Measurements from ENCODE around the gene RB1.

Gene RB1

GRCh38 chr13:48303359-48304142, at the start of gene RB1:
RB1 (plus strand) TSS chr13:48303751; CDS start chr13:48303913, 162 bp downstream.
- H3K4me3 ChIP-seq (replicated peaks in 1 of 2; ENCODE audit: low read depth in 2 of 2, low read length in 2 of 2): peak within 1 kb of the TSS; percentile 75 to 76
- TF ChIP-seq, protein P1, sequence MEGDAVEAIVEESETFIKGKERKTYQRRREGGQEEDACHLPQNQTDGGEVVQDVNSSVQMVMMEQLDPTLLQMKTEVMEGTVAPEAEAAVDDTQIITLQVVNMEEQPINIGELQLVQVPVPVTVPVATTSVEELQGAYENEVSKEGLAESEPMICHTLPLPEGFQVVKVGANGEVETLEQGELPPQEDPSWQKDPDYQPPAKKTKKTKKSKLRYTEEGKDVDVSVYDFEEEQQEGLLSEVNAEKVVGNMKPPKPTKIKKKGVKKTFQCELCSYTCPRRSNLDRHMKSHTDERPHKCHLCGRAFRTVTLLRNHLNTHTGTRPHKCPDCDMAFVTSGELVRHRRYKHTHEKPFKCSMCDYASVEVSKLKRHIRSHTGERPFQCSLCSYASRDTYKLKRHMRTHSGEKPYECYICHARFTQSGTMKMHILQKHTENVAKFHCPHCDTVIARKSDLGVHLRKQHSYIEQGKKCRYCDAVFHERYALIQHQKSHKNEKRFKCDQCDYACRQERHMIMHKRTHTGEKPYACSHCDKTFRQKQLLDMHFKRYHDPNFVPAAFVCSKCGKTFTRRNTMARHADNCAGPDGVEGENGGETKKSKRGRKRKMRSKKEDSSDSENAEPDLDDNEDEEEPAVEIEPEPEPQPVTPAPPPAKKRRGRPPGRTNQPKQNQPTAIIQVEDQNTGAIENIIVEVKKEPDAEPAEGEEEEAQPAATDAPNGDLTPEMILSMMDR (IDR thresholded peaks at IDR 0.05; ENCODE audit: low read depth, low read length): no peak
- DNase-seq (ENCODE audit: low read depth in 2 of 2): peak; percentile 93 to 95

- TF ChIP-seq, protein P1 (IDR thresholded peaks at IDR 0.05; ENCODE audit: low read depth, low read length): no peak
- no peak for DNase-seq (ENCODE audit: low read depth in 2 of 2)
- H3K4me3 ChIP-seq (replicated peaks in 1 of 2; ENCODE audit: low read depth in 2 of 2, low read length in 2 of 2): no peak overlapping the region
Measured at GRCh38 chr13:48253849-48254248, 49.7 kb upstream of the RB1 start.

DNA sequence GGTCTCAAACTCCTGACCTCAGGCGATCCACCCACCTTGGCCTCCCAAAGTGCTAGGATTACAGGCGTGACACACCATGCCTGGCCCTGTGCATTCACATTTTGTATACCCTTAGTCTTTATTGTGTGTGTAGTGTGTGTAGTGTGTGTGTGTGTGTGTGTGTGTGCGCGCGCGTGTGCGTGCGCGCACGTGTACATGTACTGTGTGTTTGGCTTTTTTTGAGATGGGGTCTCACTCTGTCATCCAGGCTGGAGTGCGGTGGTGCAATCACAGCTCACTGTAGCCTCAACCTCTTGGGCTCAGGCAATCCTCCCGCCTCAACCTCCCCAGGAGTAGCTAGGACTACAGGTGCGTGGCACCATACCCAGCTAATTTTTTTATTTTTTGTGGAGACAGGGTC, 48.5 kb upstream of the RB1 start:
- no peak overlapping the region for H3K4me3 ChIP-seq (replicated peaks in 1 of 2; ENCODE audit: low read depth in 2 of 2, low read length in 2 of 2)
- TF ChIP-seq, protein P1 (IDR thresholded peaks at IDR 0.05; ENCODE audit: low read depth, low read length): no peak
- no peak for DNase-seq (ENCODE audit: low read depth in 2 of 2)

GRCh38 chr13:48255954-48256353, 47.6 kb upstream of the RB1 start:
- TF ChIP-seq, protein P1 (IDR thresholded peaks at IDR 0.05; ENCODE audit: low read depth, low read length): no peak
- H3K4me3 ChIP-seq (replicated peaks in 1 of 2; ENCODE audit: low read depth in 2 of 2, low read length in 2 of 2): no peak overlapping the region
- peak in 1 of 2 donors; percentile 32 for DNase-seq (ENCODE audit: low read depth in 2 of 2)

- no peak overlapping the region for H3K4me3 ChIP-seq (replicated peaks in 1 of 2; ENCODE audit: low read depth in 2 of 2, low read length in 2 of 2)
- DNase-seq (ENCODE audit: low read depth in 2 of 2): no peak
- TF ChIP-seq, protein P1 (IDR thresholded peaks at IDR 0.05; ENCODE audit: low read depth, low read length): no peak
Measured at GRCh38 chr13:48258002-48258401, 45.5 kb upstream of the RB1 start.

DNA sequence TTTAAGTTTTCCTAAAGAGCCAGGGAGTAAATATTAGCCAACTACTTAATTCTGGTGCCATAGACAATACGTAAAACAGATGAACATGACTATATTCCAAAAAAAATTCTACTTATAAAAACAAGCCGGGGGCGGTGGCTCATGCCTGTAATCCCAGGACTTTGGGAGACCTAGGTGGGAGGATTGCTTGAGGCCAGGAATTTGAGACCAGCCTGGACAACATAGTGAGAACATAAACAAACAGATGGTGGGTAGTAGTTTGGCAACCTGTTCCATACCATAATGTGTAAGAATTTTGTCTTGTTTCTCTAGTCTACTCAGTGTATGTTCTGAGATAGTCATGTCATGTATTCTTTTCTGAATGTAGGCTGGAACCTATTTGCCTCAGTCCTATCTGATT, 45.1 kb upstream of the RB1 start:
- TF ChIP-seq, protein P1 (IDR thresholded peaks at IDR 0.05; ENCODE audit: low read depth, low read length): no peak
- H3K4me3 ChIP-seq (replicated peaks in 1 of 2; ENCODE audit: low read depth in 2 of 2, low read length in 2 of 2): no peak overlapping the region
- DNase-seq (ENCODE audit: low read depth in 2 of 2): no peak
